Endodermal cell (in vitro differentiated cells): ENCODE results near the gene VPREB3. TPM values are rescaled to one million over a fixed set of nuclear protein-coding genes. Genes with fewer than 3 reads are reported as not detected.
A peak's percentile ranks its signal among the peaks of the same experiment; 100 is the strongest.

Experiments
- DNase-seq: peaks from one replicate; pipeline ENCODE4 v3.0.0-alpha.2; 2017
- H3K27ac ChIP-seq: 2 replicates; pipeline ENCODE4 v1.5.1; 2013; ENCODE audit warnings: mild to moderate bottlenecking, low read depth, low read length, moderate library complexity
- H3K27me3 ChIP-seq: 2 replicates; pipeline ENCODE4 v1.6.1; 2013; ENCODE audit warnings: mild to moderate bottlenecking, low read length, moderate library complexity; ENCODE audit not compliant: insufficient read depth, control insufficient read depth, poor library complexity, severe bottlenecking
- H3K36me3 ChIP-seq: 2 replicates; pipeline ENCODE4 v1.7.0; 2013; ENCODE audit warnings: mild to moderate bottlenecking, low read length, moderate library complexity; ENCODE audit not compliant: control insufficient read depth, insufficient read depth
- H3K4me1 ChIP-seq: one replicate; pipeline ENCODE4 v1.7.0; 2013; ENCODE audit warnings: low read length; ENCODE audit not compliant: control insufficient read depth, insufficient read depth
- H3K4me3 ChIP-seq: 2 replicates; pipeline ENCODE4 v1.5.1; 2013; ENCODE audit warnings: mild to moderate bottlenecking, low read length, moderate library complexity
- H3K9ac ChIP-seq: 2 replicates; pipeline ENCODE4 v1.6.1; 2013; ENCODE audit warnings: mild to moderate bottlenecking, low read length, moderate library complexity; ENCODE audit not compliant: poor library complexity, severe bottlenecking; ENCODE audit errors: extremely low read depth
- H3K9me3 ChIP-seq: 2 replicates; pipeline ENCODE4 v1.6.1; 2013; ENCODE audit warnings: mild to moderate bottlenecking, low read length, moderate library complexity; ENCODE audit not compliant: control insufficient read depth
- H3K27ac Mint-ChIP-seq: 2 replicates; pipeline ENCODE4 v1.8.0; 2020; ENCODE audit warnings: mixed read lengths
- H3K27me3 Mint-ChIP-seq: 2 replicates; pipeline ENCODE4 v1.8.0; 2021; ENCODE audit warnings: mild to moderate bottlenecking, mixed read lengths; ENCODE audit not compliant: insufficient read depth
- H3K36me3 Mint-ChIP-seq: 2 replicates; pipeline ENCODE4 v1.8.0; 2020; ENCODE audit warnings: low read depth, mixed read lengths
- H3K4me1 Mint-ChIP-seq: 2 replicates; pipeline ENCODE4 v1.8.0; 2020; ENCODE audit warnings: mixed read lengths
- H3K4me3 Mint-ChIP-seq: 2 replicates; pipeline ENCODE4 v1.8.0; 2020; ENCODE audit warnings: mild to moderate bottlenecking, moderate library complexity, mixed read lengths
- H3K9me3 Mint-ChIP-seq: 2 replicates; pipeline ENCODE4 v1.8.0; 2020; ENCODE audit warnings: mild to moderate bottlenecking, mixed read lengths
- WGBS, 2 experiments: methylation state at CpG; one replicate each; pipeline versions ENCODE4 v1.1.5 to v1.1.7; 2013; ENCODE audit warnings: missing lambda C conversion rate in 2 of 2, mixed read lengths in 1 of 2; ENCODE audit not compliant: insufficient coverage in 1 of 2, insufficient read length in 1 of 2; 5-methylcytosine and 5-hydroxymethylcytosine counted together
- total RNA-seq, 2 donors: library from RNA; stranded (reverse); fragmentation: NEBNext Ultra II Directional in 1 of 2; extraction: Animal tissue kit (Norgen Biotek cat#: 25700) in 1 of 2; gene quantifications; 2 replicates in 1 of 2; 3 replicates in 1 of 2; pipeline ENCODE4 v1.2.1, GENCODE V29; 2021
- TF ChIP-seq, protein P1 (sequence below): fragments of 200-600 bp; sonication (generic); conservative IDR thresholded peaks from 2 replicates; pipeline ENCODE4 v1.5.0; 2021; ENCODE audit warnings: antibody characterized with exemption, mild to moderate bottlenecking

Gene VPREB3
- total RNA-seq, 2 donors from 2014 or later, result not detected

DNA sequence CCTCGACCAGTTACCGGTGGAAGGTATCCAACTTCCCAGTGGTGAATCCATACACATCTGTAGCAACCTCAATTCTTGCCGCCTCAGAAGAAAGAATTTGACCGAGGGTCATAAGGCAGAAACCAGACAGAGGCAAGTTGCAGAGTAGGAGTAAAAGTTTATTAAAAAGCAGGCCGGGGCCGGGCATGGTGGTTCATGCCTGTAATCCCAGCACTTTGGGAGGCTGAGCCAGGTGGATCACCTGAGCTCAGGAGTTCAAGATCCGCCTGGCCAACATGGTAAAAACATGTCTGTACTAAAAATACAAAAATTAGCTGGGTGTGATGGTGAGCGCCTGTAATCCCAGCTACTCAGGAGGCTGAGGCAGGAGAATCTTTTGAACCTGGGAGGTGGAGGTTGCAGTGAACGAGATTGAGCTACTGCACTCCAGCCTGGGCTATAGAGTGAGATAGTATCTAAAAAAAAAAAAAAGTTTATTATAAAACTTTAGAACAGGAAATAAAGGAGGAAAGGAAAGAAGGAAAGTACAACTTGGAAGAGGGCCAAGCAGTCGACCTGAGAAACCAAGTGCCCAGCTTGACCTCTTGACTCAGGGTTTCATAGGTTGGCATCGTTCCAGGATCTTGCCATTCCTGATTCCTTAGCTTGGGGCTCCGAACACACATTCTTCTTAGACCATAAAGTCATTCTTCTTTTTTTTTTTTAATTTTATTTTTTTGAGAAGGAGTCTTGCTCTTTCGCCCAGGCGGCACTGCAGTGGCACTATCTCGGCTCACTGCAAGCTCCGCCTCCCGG lies 35.7 kb downstream of the VPREB3 start:
- Mint-ChIP-seq H3K9me3 (no peaks in the 10 kb centered on the region), H3K36me3 (peaks cover 9% of the 10 kb centered on the region), H3K27me3 (no peaks in the 10 kb centered on the region), H3K27ac (no peak overlapping the region), H3K4me3 (no peak overlapping the region), H3K4me1 (no peaks in the 10 kb centered on the region)
- Histone ChIP-seq H3K27me3 (no peaks in the 10 kb centered on the region), H3K9me3 (no peaks in the 10 kb centered on the region), H3K9ac (no peak overlapping the region), H3K27ac (no peak overlapping the region), H3K36me3 (peaks cover 8% of the 10 kb centered on the region), H3K4me1 (no peaks in the 10 kb centered on the region), H3K4me3 (no peak overlapping the region)
- 92 to 93% methylated on average over 7 to 17 of the region's 17 CpGs for WGBS, 2 experiments
- TF ChIP-seq, protein P1, sequence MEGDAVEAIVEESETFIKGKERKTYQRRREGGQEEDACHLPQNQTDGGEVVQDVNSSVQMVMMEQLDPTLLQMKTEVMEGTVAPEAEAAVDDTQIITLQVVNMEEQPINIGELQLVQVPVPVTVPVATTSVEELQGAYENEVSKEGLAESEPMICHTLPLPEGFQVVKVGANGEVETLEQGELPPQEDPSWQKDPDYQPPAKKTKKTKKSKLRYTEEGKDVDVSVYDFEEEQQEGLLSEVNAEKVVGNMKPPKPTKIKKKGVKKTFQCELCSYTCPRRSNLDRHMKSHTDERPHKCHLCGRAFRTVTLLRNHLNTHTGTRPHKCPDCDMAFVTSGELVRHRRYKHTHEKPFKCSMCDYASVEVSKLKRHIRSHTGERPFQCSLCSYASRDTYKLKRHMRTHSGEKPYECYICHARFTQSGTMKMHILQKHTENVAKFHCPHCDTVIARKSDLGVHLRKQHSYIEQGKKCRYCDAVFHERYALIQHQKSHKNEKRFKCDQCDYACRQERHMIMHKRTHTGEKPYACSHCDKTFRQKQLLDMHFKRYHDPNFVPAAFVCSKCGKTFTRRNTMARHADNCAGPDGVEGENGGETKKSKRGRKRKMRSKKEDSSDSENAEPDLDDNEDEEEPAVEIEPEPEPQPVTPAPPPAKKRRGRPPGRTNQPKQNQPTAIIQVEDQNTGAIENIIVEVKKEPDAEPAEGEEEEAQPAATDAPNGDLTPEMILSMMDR, result no peak
- no peak for DNase-seq

GRCh38 chr22:23716811-23717801 lies 37.1 kb downstream of the VPREB3 start:
- DNase-seq, result peak; percentile 94
- TF ChIP-seq, protein P1, result no peak
- peak overlapping the region; percentile 81 for H3K27ac Mint-ChIP-seq
- H3K4me1 Mint-ChIP-seq, result no peaks in the 10 kb centered on the region
- Histone ChIP-seq H3K9me3 (no peaks in the 10 kb centered on the region), H3K27me3 (no peaks in the 10 kb centered on the region), H3K4me1 (no peaks in the 10 kb centered on the region), H3K9ac (peak overlapping the region; percentile 75), H3K27ac (peak overlapping the region; percentile 60), H3K36me3 (peaks cover 17% of the 10 kb centered on the region), H3K4me3 (peak overlapping the region; percentile 83)
- H3K9me3 Mint-ChIP-seq, result no peaks in the 10 kb centered on the region
- peaks cover 17% of the 10 kb centered on the region for H3K36me3 Mint-ChIP-seq
- no peaks in the 10 kb centered on the region for H3K27me3 Mint-ChIP-seq
- WGBS, 2 experiments, result 6 to 12% methylated on average over 36 to 84 of the region's 84 CpGs
- H3K4me3 Mint-ChIP-seq, result peak overlapping the region; percentile 72

DNA sequence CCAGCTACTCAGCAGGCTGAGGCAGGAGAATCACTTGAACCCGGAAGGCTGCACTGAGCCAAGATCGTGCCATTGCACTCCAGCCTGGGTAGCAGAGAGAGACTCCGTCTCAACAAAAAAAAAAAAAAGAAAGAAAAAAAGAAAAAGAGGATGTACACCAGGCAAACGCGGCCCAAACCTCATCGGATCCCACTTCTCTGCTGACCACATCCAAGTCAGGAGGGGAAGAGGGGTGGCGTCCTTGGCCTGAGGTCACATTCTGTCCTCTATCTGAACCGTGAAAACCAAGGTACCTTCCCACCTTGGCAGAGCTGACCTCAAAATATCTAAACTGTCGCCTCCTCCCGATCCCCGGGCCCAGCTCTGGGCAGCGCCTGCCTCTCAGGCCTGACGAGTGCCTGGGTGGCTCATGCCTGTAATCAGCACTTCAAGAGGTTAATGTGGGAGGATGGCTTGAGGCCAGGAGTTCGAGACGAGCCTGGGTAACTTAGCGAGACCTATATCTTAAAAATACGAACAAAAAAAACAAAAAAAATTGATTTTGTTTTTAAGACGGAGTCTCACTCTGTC lies 38.3 kb downstream of the VPREB3 start:
- Mint-ChIP-seq H3K4me1 (no peaks in the 10 kb centered on the region), H3K36me3 (peaks cover 24% of the 10 kb centered on the region), H3K4me3 (peak overlapping the region; percentile 72), H3K27ac (no peak overlapping the region), H3K27me3 (no peaks in the 10 kb centered on the region), H3K9me3 (no peaks in the 10 kb centered on the region)
- TF ChIP-seq, protein P1, result no peak
- no peaks in the 10 kb centered on the region for H3K27me3 ChIP-seq
- H3K36me3 ChIP-seq, result peaks cover 28% of the 10 kb centered on the region
- H3K9ac ChIP-seq, result peak overlapping the region; percentile 75
- peak overlapping the region; percentile 83 for H3K4me3 ChIP-seq
- no peaks in the 10 kb centered on the region for H3K9me3 ChIP-seq
- no peaks in the 10 kb centered on the region for H3K4me1 ChIP-seq
- H3K27ac ChIP-seq, result no peak overlapping the region
- no peak for DNase-seq
- WGBS, 2 experiments, result 91 to 97% methylated on average over 15 to 18 of the region's 18 CpGs
